GM18951 (cell line): ENCODE measurements around the gene YIPF6.
"Not testable (repeated sequence)": the region's sequence is repeated elsewhere in the genome, so short reads cannot be mapped to it uniquely, and the experiment has no call there.

Source experiments
- POLR2A ChIP-seq: IDR thresholded peaks from 4 replicates; pipeline ENCODE4 v1.6.1; 2011; ENCODE audit warnings: mild to moderate bottlenecking; ENCODE audit not compliant: insufficient read length, insufficient read depth; ENCODE audit errors: extremely low read depth
- in situ Hi-C: fragments of 300-500 bp; cut with MboI; formaldehyde crosslinking; loops from one replicate; pipeline ENCODE4 v1.12.0; 2022; ENCODE audit warnings: low sequenced_read_pairs, mixed read lengths, inconsistent platforms; ENCODE audit not compliant: unreplicated experiment

YIPF6 gene

DNA sequence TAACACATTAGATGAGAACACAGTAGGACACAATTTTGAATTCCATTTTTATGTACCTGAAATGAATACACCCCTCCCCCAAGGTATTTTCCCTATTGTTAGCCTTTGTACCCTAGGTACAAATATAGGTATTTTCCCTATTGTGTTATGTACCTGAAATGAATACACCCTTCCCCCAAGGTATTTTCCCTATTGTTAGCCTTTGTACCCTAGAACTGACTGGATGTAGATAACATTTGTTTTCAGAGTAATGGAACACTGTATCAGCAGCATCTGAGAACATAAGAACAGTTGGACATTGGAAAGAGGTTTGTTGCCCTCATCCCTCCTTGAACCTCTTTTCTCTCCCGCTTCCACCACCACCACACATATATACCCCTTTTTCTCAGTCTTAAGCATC is 37.6 kb downstream of the YIPF6 start:
- TF ChIP-seq POLR2A = no peak
- in situ Hi-C loops = no loop called here

DNA sequence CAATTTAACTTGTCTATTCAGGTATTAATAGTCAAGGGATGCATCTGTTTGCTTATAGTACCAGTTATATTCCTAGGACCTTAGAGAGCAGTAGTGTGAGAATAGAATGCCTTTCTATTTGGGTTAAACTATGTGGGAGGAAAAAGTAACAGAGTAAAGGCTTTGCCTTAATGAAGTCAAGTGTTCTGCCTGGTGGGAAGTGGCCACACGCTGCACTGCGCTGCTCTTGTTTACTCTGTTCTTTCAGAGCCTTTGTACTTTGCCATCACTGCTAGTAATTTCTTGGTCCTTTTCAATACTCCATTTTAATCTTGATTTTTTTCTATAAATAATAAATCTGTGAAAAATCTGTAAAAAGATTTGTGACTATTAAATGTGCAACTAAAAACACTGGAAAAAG is 38.0 kb downstream of the YIPF6 start:
- in situ Hi-C loops = no loop called here
- TF ChIP-seq POLR2A = no peak

GRCh38 chrX:68550193-68550592 is 51.3 kb downstream of the YIPF6 start:
- no peak for TF ChIP-seq POLR2A
- in situ Hi-C loops = no loop called here

- in situ Hi-C loops = no loop called here
- TF ChIP-seq POLR2A = no peak
Observed at GRCh38 chrX:68556036-68556435, 57.2 kb downstream of the YIPF6 start.

DNA sequence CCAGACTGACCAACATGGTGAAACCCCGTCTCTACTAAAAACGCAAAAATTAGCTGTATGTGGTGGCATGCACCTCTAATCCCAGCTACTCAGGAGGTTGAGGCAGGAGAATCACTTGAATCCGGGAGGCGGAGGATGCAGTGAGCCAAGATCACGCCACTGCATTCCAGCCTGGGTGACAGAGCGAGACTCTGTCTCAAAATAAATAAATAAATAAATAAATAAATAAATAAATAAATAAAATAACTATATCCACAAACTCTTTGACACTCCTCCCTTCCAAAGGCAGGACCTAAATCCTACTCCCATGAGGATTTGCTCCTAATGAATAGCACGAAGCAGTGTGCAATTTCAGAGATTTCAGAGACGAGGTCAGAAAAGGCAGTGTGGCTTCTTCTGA is 58.3 kb downstream of the YIPF6 start:
- in situ Hi-C loops = not testable (repeated sequence)

- in situ Hi-C loops = not testable (repeated sequence)
Observed at GRCh38 chrX:68559905-68560304, 61.1 kb downstream of the YIPF6 start.

DNA sequence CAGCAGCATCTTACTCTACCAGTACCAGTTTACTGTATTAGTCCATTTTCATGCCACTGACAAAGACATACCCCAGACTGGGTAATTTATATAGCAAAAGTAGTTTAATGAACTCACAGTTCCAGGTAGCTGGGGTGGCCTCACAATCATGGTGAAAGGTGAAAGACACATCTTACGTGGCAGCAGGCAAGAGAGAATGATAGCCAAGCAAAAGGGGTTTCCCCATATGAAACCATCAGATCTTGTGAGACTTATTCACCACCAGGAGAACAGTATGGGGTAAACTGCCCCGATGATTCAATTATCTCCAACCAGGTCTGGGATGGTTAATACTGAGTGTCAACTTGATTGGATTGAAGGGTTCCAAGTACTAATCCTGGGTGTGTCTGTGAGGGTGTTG is 69.3 kb downstream of the YIPF6 start:
- no peak for TF ChIP-seq POLR2A
- in situ Hi-C loops = no loop called here

DNA sequence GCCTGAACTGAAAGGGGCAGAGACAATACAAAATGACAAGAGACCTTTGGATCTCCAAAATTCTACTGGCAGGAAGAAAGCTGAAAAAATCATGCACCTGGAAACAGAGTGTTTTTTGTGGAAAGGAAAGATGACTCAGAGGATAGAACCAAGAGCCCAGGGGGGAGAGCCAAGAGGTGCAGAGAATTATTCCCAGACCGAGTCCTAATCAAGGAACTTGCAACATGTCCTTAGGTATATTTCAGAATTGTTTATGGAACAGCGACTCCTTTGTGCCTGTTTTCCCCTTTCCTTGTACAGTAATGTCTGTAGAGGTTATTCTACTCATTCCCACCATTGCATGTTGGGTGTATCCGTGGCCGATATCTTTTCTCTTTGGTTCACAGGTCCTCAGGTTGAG is 71.7 kb downstream of the YIPF6 start:
- in situ Hi-C loops = no loop called here
- no peak for TF ChIP-seq POLR2A

DNA sequence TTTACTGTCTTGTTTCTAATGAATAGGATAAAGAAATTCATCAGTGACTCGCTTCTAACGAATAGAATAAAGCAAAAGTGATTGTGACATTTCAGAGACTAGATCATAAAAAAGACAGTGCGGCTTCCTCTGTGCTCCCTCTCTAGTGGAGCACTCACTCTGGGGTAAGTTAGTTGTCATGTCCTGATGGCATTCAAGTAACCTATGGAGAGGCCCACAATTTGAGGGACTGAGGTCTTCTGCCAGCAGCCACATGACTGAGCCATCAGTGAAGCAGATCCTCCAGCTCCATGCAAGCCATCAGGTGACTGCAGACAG is 72.4 kb downstream of the YIPF6 start:
- in situ Hi-C loops = no loop called here
- TF ChIP-seq POLR2A = no peak

GRCh38 chrX:68571610-68572311 is 72.9 kb downstream of the YIPF6 start:
- TF ChIP-seq POLR2A = no peak
- in situ Hi-C loops = no loop called here

DNA sequence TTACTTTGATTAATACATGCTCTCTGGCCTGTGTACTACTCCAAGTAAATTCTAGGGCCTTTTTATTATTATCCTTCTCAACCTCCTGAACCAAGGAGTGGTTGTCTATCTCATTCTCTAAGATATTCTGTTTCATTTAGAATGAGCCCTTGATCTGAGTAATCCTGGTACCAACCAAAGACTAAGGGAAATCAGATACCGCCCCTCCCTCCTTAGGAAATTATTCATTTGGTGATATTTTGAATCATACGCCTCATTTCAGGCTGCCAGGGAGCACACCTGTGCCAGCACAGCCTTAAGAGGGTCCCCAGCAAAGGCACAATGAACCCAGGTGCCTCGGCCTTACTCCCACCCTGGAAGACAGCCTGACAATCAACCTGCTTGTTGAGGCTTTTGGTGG is 75.4 kb downstream of the YIPF6 start:
- no peak for TF ChIP-seq POLR2A
- in situ Hi-C loops = no loop called here

DNA sequence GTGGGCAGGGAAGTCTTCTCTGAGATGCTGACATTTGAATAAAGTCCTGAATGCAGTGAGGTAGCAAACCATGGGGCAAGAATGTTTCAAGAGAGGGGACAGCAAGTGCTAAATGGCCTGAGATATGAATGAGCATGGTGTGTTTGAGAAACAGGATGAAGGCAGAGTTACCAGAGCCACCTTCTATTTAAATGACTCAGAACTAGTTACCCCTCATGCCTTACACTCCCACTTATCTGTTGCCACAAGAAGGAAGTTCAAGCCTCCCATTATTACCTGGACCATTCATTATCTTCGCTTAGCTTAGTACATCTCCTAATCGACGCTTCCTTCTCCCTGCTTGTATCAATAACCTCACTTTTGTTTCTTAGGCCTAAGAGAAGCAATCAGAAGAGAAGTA is 81.0 kb downstream of the YIPF6 start:
- in situ Hi-C loops = no loop called here
- TF ChIP-seq POLR2A = no peak

GRCh38 chrX:68584221-68584620 is 85.4 kb downstream of the YIPF6 start:
- in situ Hi-C loops = no loop called here
- no peak for TF ChIP-seq POLR2A
